Right atrium auricular region (tissue), 2 donors: Measurements from ENCODE around the gene MRNIP. TPM values are rescaled to one million over a fixed set of nuclear protein-coding genes. Genes with fewer than 3 reads are reported as not detected.

Experiments
- DNase-seq: peaks from one replicate; pipeline ENCODE4 v3.0.0-alpha.2; 2019; ENCODE audit warnings: low spot score
- H3K27ac ChIP-seq, 2 donors: fragments of 200-600 bp; sonication (generic); 1 replicate in 1 of 2; 2 replicates in 1 of 2; pipeline ENCODE4 v1.5.1; 2016 to 2019
- H3K27me3 ChIP-seq, 2 donors: fragments of 200-600 bp; sonication (generic); one replicate each; pipeline versions ENCODE4 v1.5.1 to v1.6.0; 2017 to 2019
- H3K36me3 ChIP-seq: fragments of 200-600 bp; sonication (generic); one replicate; pipeline ENCODE4 v1.5.1; 2016
- H3K4me1 ChIP-seq, 2 donors: fragments of 200-600 bp; sonication (generic); one replicate each; pipeline versions ENCODE4 v1.5.1 to v1.6.0; 2017 to 2019
- H3K4me3 ChIP-seq, 2 donors: fragments of 200-600 bp; sonication (generic); 1 replicate in 1 of 2; 2 replicates in 1 of 2; pipeline ENCODE4 v1.5.1; 2017 to 2019; ENCODE audit warnings: mild to moderate bottlenecking in 1 of 2, moderate library complexity in 1 of 2
- H3K9me3 ChIP-seq, 2 donors: fragments of 200-600 bp; sonication (generic); one replicate each; pipeline ENCODE4 v1.5.1; 2019
- CTCF ChIP-seq, 2 donors: fragments of 200-600 bp; sonication (generic); IDR thresholded peaks; one replicate each; pipeline ENCODE4 v1.5.1; 2019; ENCODE audit warnings: antibody characterized with exemption in 2 of 2
- total RNA-seq, 2 donors: library from RNA; depleted of rRNA; stranded (reverse); fragments of >200 nt; gene quantifications; one replicate each; pipeline ENCODE4 v1.1.0, GENCODE V29; 2016

MRNIP gene
- total RNA-seq, 2 donors from 2014 or later: 12.5 to 20.3 TPM

GRCh38 chr5:179829732-179830435 lies 28.7 kb downstream of the MRNIP start:
- TF ChIP-seq CTCF (IDR thresholded peaks at IDR 0.05): no peak
- Histone ChIP-seq H3K4me3 (no peak overlapping the region), H3K27ac (no peak overlapping the region), H3K36me3 (peaks cover 93% of the 10 kb centered on the region), H3K27me3 (no peaks in the 10 kb centered on the region), H3K9me3 (no peaks in the 10 kb centered on the region), H3K4me1 (peaks cover 0 to 20% of the 10 kb centered on the region in 2 donors)
- no peak for DNase-seq

- H3K4me1 ChIP-seq: peaks cover 0 to 30% of the 10 kb centered on the region in 2 donors
- H3K27ac ChIP-seq: peak overlapping the region in 1 of 2 donors; percentile 19
- no peak for DNase-seq
Measured at GRCh38 chr5:179828756-179829421, 29.7 kb downstream of the MRNIP start.

GRCh38 chr5:179827680-179828079 lies 30.9 kb downstream of the MRNIP start:
- no peaks in the 10 kb centered on the region for H3K9me3 ChIP-seq
- H3K27me3 ChIP-seq: no peaks in the 10 kb centered on the region
- peaks cover 0 to 42% of the 10 kb centered on the region in 2 donors for H3K4me1 ChIP-seq
- no peak overlapping the region for H3K4me3 ChIP-seq
- TF ChIP-seq CTCF (IDR thresholded peaks at IDR 0.05): no peak
- DNase-seq: no peak
- H3K27ac ChIP-seq: no peak overlapping the region
- H3K36me3 ChIP-seq: peaks cover 100% of the 10 kb centered on the region

More at GRCh38 chr5:179828756-179829421, 29.7 kb downstream of the MRNIP start:
- Histone ChIP-seq H3K36me3 (peaks cover 100% of the 10 kb centered on the region), H3K27me3 (no peaks in the 10 kb centered on the region), H3K9me3 (no peaks in the 10 kb centered on the region), H3K4me3 (no peak overlapping the region)
- no peak for TF ChIP-seq CTCF (IDR thresholded peaks at IDR 0.05)

- no peak for DNase-seq
Measured at GRCh38 chr5:179825655-179826182, 32.9 kb downstream of the MRNIP start.

GRCh38 chr5:179824745-179825112 lies 33.9 kb downstream of the MRNIP start:
- Histone ChIP-seq H3K9me3 (no peaks in the 10 kb centered on the region), H3K27me3 (no peaks in the 10 kb centered on the region), H3K4me1 (peaks cover 0 to 59% of the 10 kb centered on the region in 2 donors), H3K27ac (no peak overlapping the region), H3K4me3 (no peak overlapping the region), H3K36me3 (peaks cover 80% of the 10 kb centered on the region)
- no peak for TF ChIP-seq CTCF (IDR thresholded peaks at IDR 0.05)
- no peak for DNase-seq

More at GRCh38 chr5:179825655-179826182, 32.9 kb downstream of the MRNIP start:
- no peaks in the 10 kb centered on the region for H3K27me3 ChIP-seq
- TF ChIP-seq CTCF (IDR thresholded peaks at IDR 0.05): no peak
- H3K27ac ChIP-seq: no peak overlapping the region
- H3K4me1 ChIP-seq: peaks cover 0 to 51% of the 10 kb centered on the region in 2 donors
- H3K4me3 ChIP-seq: no peak overlapping the region
- H3K36me3 ChIP-seq: peaks cover 89% of the 10 kb centered on the region
- H3K9me3 ChIP-seq: no peaks in the 10 kb centered on the region
